HFF-Myc (cell line): ENCODE data around the gene OR11A1.

Source experiments
- DNase-seq: peaks from one replicate; pipeline ENCODE4 v3.0.0-alpha.2; 2011; ENCODE audit warnings: low read depth; ENCODE audit errors: extremely low read depth
- H3K4me3 ChIP-seq: replicated peaks from 2 replicates; pipeline ENCODE4 v1.5.1; 2011; ENCODE audit warnings: low read depth, mild to moderate bottlenecking, control low read depth, low read length
- CTCF ChIP-seq: IDR thresholded peaks from 2 replicates; pipeline ENCODE4 v1.5.1; 2012; ENCODE audit warnings: mild to moderate bottlenecking, low read depth, low read length, control low read depth; ENCODE audit errors: missing control alignments

Gene OR11A1

DNA sequence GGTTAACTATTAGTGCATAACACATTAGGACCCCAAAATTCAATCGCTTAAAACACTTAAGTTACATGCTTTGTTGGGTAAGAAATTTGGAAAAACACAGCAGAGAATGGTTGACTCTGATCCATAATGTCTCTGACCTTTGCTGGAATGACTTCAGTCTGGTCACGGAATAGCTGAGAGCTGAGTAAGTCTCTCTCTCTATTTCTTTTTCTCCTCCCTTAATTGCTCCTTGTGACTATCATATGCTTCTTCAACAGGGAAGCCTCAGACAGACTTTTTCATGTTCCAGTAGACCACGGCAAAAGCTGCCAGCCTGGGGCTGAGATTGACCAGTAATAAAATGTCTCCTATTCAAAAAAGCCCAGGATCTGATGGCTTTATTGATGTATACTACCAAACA is 37.4 kb downstream of the OR11A1 start:
- H3K4me3 ChIP-seq: no peak overlapping the region
- DNase-seq: no peak
- TF ChIP-seq CTCF: no peak

- DNase-seq: no peak
- no peak within 1 kb of the TSS for H3K4me3 ChIP-seq
- no peak for TF ChIP-seq CTCF
These were observed 42.3 kb downstream of the OR11A1 start, which contains the start of gene OR12D1 for GRCh38 chr6:29414588-29414987. Gene OR12D1, plus strand, starts transcription at chr6:29414928.

GRCh38 chr6:29403801-29404200 is 53.1 kb downstream of the OR11A1 start:
- H3K4me3 ChIP-seq: no peak overlapping the region
- no peak for DNase-seq
- TF ChIP-seq CTCF: no peak

- no peak for DNase-seq
- H3K4me3 ChIP-seq: no peak overlapping the region
- TF ChIP-seq CTCF: no peak
These were observed 57.3 kb downstream of the OR11A1 start for GRCh38 chr6:29399525-29399924.

DNA sequence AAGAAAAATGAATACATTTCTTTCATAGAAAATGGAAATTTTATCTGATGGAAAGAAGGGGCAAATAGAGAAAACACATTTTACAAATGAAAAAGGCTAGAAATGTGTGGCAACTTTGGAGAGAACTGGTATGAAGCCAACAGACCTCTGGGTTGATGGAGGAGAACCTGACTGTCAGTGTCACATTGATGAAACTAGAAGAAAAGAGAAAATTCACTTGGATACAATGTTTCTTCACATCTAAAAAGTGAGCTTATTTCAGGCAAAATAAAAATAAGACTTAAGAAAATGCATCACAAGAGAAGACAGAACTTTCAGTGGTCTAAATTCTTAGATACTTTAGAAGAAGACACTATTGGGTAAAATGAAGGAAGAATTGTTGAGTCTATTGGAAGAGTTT is 61.5 kb downstream of the OR11A1 start, which contains the start of gene OR12D2:
Gene OR12D2 (plus strand): TSS at position 301 of the 400 bp plus-strand sequence. CDS start 1,069 bp downstream, outside the sequence.
- TF ChIP-seq CTCF: no peak
- no peak for DNase-seq

GRCh38 chr6:29388533-29388932 is 68.3 kb downstream of the OR11A1 start:
- no peak overlapping the region for H3K4me3 ChIP-seq
- no peak for DNase-seq
- no peak for TF ChIP-seq CTCF

More for the DNA sequence above, 61.5 kb downstream of the OR11A1 start, which contains the start of gene OR12D2:
- no peak within 1 kb of the TSS for H3K4me3 ChIP-seq

DNA sequence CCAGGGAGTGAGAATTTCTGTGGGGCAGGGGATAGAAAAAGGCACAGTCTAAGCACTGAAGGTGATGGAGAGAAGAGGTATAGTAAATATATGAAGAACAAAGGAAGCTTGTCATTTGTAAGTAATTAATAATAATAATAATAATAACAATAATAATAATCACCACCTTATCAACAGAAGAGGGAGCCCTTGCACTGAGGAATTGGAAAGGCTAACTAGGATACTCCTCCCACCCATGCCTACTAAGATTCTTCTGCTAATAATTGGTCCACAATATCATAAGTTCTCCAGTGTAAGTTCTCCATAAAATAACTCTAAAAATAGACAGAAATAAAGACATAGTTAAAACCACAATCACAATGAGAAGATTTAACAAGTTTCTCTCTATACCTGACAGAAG is 80.9 kb downstream of the OR11A1 start:
- no peak overlapping the region for H3K4me3 ChIP-seq
- DNase-seq: no peak
- no peak for TF ChIP-seq CTCF
